SK-N-SH (cell line): ENCODE results near the gene NRTN. TPM values are rescaled to one million over a fixed set of nuclear protein-coding genes. Genes with fewer than 3 reads are reported as not detected.

Experiments
- CTCF ChIA-PET: fragments of 300-600, 350-600 bp; formaldehyde crosslinking; extraction: SDS; loops from one replicate; lab custom pipeline; 2021; lab: Yijun Ruan, JAX
- POLR2A ChIA-PET: fragments of 350-600 bp; sonication (Branson Sonifier 250); formaldehyde crosslinking; extraction: SDS; loops from one replicate; lab custom pipeline; 2020; ENCODE audit warnings: antibody characterized with exemption, inconsistent platforms; lab: Yijun Ruan, JAX
- DNase-seq: peaks from one replicate; pipeline ENCODE4 v3.0.0; 2012
- H2AFZ ChIP-seq: fragments of 200-600 bp; sonication (generic); 2 replicates; pipeline ENCODE4 v1.8.1; 2016; ENCODE audit warnings: antibody characterized with exemption, mild to moderate bottlenecking, low read depth
- H3F3A ChIP-seq: fragments of 200-600 bp; sonication (generic); replicated peaks from 2 replicates; pipeline ENCODE3; 2016; ENCODE audit warnings: antibody characterized with exemption, mild to moderate bottlenecking; ENCODE audit not compliant: insufficient read depth
- H3K27ac ChIP-seq, 2 experiments: fragments of 200-500 bp in 1 of 2; fragments of 200-600 bp in 1 of 2; sonication (Bioruptor generic) in 1 of 2; sonication (generic), shearing (Covaris generic) in 1 of 2; 2 replicates each; pipeline versions ENCODE4 v1.5.1 to v1.6.1; 2014 to 2016; ENCODE audit warnings: low read depth in 2 of 2, inconsistent platforms in 1 of 2, low read length in 1 of 2, mild to moderate bottlenecking in 1 of 2, mixed read lengths in 1 of 2
- H3K27me3 ChIP-seq: fragments of 200-600 bp; sonication (generic), shearing (Covaris generic); 2 replicates; pipeline ENCODE4 v1.6.1; 2016; ENCODE audit warnings: mixed run types; ENCODE audit not compliant: insufficient read depth
- H3K36me3 ChIP-seq, 2 experiments: fragments of 200-500 bp in 1 of 2; fragments of 200-600 bp in 1 of 2; sonication (Bioruptor generic) in 1 of 2; sonication (generic) in 1 of 2; replicated peaks in 1 of 2; 2 replicates each; pipeline versions ENCODE3 to v1.5.1; 2014 to 2016; ENCODE audit warnings: low read length in 1 of 2, mild to moderate bottlenecking in 1 of 2; ENCODE audit not compliant: insufficient read depth in 2 of 2, control insufficient read depth in 1 of 2
- H3K4me1 ChIP-seq, 2 experiments: fragments of 200-500 bp in 1 of 2; fragments of 200-600 bp in 1 of 2; sonication (Bioruptor generic) in 1 of 2; sonication (generic), shearing (Covaris generic) in 1 of 2; 2 replicates each; pipeline versions ENCODE4 v1.5.1 to v1.6.1; 2014 to 2016; ENCODE audit warnings: low read depth in 1 of 2, low read length in 1 of 2, mixed run types in 1 of 2; ENCODE audit not compliant: insufficient read depth in 2 of 2, control insufficient read depth in 1 of 2
- H3K4me2 ChIP-seq: fragments of 200-600 bp; sonication (generic), shearing (Covaris generic); 2 replicates; pipeline ENCODE4 v1.6.1; 2017; ENCODE audit warnings: mixed run types
- H3K4me3 ChIP-seq, 2 experiments: fragments of 200-500 bp in 1 of 2; fragments of 200-600 bp in 1 of 2; sonication (Bioruptor generic) in 1 of 2; sonication (generic), shearing (Covaris generic) in 1 of 2; 2 replicates each; pipeline versions ENCODE4 v1.5.1 to v1.8.1; 2014 to 2016; ENCODE audit warnings: low read depth in 2 of 2, inconsistent platforms in 1 of 2, low read length in 1 of 2, mild to moderate bottlenecking in 1 of 2, mixed read lengths in 1 of 2, moderate library complexity in 1 of 2
- H3K79me2 ChIP-seq: fragments of 200-600 bp; sonication (generic); 2 replicates; pipeline ENCODE4 v1.8.1; 2017; ENCODE audit warnings: mild to moderate bottlenecking; ENCODE audit not compliant: insufficient read depth
- H3K9ac ChIP-seq: fragments of 200-600 bp; sonication (generic); 2 replicates; pipeline ENCODE4 v1.6.1; 2017; ENCODE audit warnings: mixed run types
- H3K9me2 ChIP-seq: fragments of 200-600 bp; sonication (generic); 2 replicates; pipeline ENCODE4 v1.6.1; 2017; ENCODE audit warnings: mixed run types
- H3K9me3 ChIP-seq: fragments of 200-600 bp; sonication (generic); 2 replicates; pipeline ENCODE4 v1.6.1; 2017; ENCODE audit warnings: mixed run types, mild to moderate bottlenecking, moderate library complexity
- H4K20me1 ChIP-seq: fragments of 200-600 bp; sonication (generic); 2 replicates; pipeline ENCODE4 v1.6.1; 2017; ENCODE audit warnings: mild to moderate bottlenecking, mixed run types; ENCODE audit not compliant: insufficient read depth
- EZH2phosphoT487 ChIP-seq: fragments of 200-600 bp; sonication (generic); IDR thresholded peaks from 2 replicates; pipeline ENCODE4 v1.6.1; 2017; ENCODE audit warnings: low read depth, mixed run types, mild to moderate bottlenecking, antibody characterized with exemption, moderate library complexity, borderline replicate concordance
- FOSL2 ChIP-seq: IDR thresholded peaks from 2 replicates; pipeline ENCODE4 v1.4.0; 2012; ENCODE audit warnings: low read depth, mild to moderate bottlenecking, moderate library complexity, borderline replicate concordance
- FOXM1 ChIP-seq: IDR thresholded peaks from 2 replicates; pipeline ENCODE4 v1.4.0; 2012; ENCODE audit warnings: low read depth, mild to moderate bottlenecking
- GABPA ChIP-seq: IDR thresholded peaks from 2 replicates; pipeline ENCODE4 v1.4.0; 2012; ENCODE audit warnings: low read depth, mild to moderate bottlenecking
- GATA2 ChIP-seq: sonication (generic); formaldehyde crosslinking; IDR thresholded peaks from 2 replicates; pipeline ENCODE4 v1.5.0; 2020; ENCODE audit warnings: mild to moderate bottlenecking, missing genetic modification reagents
- MEF2A ChIP-seq: IDR thresholded peaks from 2 replicates; pipeline ENCODE4 v1.4.0; 2012; ENCODE audit warnings: low read depth, borderline replicate concordance
- MXI1 ChIP-seq: IDR thresholded peaks from 2 replicates; pipeline ENCODE4 v1.6.1; 2012; ENCODE audit warnings: mild to moderate bottlenecking, low read depth, low read length, improper control_type of control experiment
- NRF1 ChIP-seq: IDR thresholded peaks from 2 replicates; pipeline ENCODE4 v1.6.1; 2012; ENCODE audit warnings: low read depth, mild to moderate bottlenecking, low read length
- RAD21 ChIP-seq: IDR thresholded peaks from 2 replicates; pipeline ENCODE4 v1.6.1; 2012; ENCODE audit warnings: mild to moderate bottlenecking, low read length
- RXRA ChIP-seq: IDR thresholded peaks from 2 replicates; pipeline ENCODE4 v1.4.0; 2012; ENCODE audit warnings: low read depth, mild to moderate bottlenecking, borderline replicate concordance
- SIN3A ChIP-seq: IDR thresholded peaks from 2 replicates; pipeline ENCODE4 v1.6.1; 2012; ENCODE audit warnings: low read depth, mild to moderate bottlenecking, low read length, moderate library complexity, borderline replicate concordance
- SMC3 ChIP-seq: IDR thresholded peaks from 2 replicates; pipeline ENCODE4 v1.6.1; 2012; ENCODE audit warnings: low read depth, low read length, improper control_type of control experiment
- TCF12 ChIP-seq: IDR thresholded peaks from 2 replicates; pipeline ENCODE4 v1.4.0; 2012
- WGBS: methylation state at CpG from one replicate; pipeline ENCODE4 v1.1.6; 2017; ENCODE audit warnings: low lambda C conversion rate; 5-methylcytosine and 5-hydroxymethylcytosine counted together
- polyA plus RNA-seq, 3 experiments: library from polyadenylated mRNA; depleted of rRNA; stranded (reverse); fragments of >200 nt; gene quantifications; 2 replicates each; pipeline ENCODE4 v1.2.3, GENCODE V29; 2012
- TF ChIP-seq, protein P1 (sequence below): IDR thresholded peaks from 2 replicates; pipeline ENCODE4; 2012
- TF ChIP-seq, protein P2 (sequence below): fragments of 200-600 bp; sonication (generic); IDR thresholded peaks from 2 replicates; pipeline ENCODE4 v1.6.1; 2017; ENCODE audit warnings: antibody characterized with exemption, mild to moderate bottlenecking, moderate library complexity
- TF ChIP-seq, protein P3 (sequence below): IDR thresholded peaks from 2 replicates; pipeline ENCODE4 v1.4.0; 2012; ENCODE audit warnings: low read depth, borderline replicate concordance
- TF ChIP-seq, protein P4 (sequence below): fragments of 150-350 bp; IDR thresholded peaks from 2 replicates; pipeline ENCODE4 v1.6.1; 2017; ENCODE audit warnings: antibody characterized with exemption, low read length, low read depth, borderline replicate concordance

Gene NRTN
- polyA plus RNA-seq, 1 of the 3 experiments (the other 2 are of a cell fraction): 0.99 TPM

DNA sequence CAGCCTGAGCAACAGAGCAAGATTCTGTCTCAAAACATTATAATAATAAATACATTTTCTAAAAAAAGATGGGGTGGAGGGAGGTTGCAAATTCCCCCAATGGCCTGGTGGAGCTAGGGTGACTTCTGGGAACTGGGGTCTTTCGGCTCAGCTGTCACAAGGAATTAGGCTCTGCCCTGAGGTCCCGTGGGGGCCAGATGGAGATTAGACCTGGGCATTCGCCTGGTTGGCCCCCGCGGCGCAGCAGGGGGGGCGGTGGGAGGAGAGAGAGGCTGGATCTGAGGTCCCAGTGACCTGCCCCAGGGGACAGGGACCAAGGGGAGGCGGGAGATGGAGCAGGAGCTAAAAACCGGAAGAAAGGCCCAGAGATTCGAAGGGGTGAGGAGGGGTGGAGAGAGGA is 19.9 kb downstream of the NRTN start:
- 63% methylated on average over 10 of the region's 10 CpGs for WGBS
- Histone ChIP-seq H3F3A (no peaks in the 10 kb centered on the region), H3K27me3 (no peaks in the 10 kb centered on the region; the same call in 1 of the 2 replicates), H3K4me3 (no peak overlapping the region), H2AFZ (no peak overlapping the region), H3K9me2 (no peaks in the 10 kb centered on the region), H3K9ac (no peak overlapping the region), H3K4me2 (no peak overlapping the region), H3K79me2 (no peaks in the 10 kb centered on the region), H3K27ac (no peak overlapping the region), H3K36me3 (no peaks in the 10 kb centered on the region), H3K4me1 (peaks cover 0 to 28% of the 10 kb centered on the region in 2 experiments; a peak in 1 of 4 replicates), H4K20me1 (no peaks in the 10 kb centered on the region), H3K9me3 (no peaks in the 10 kb centered on the region)
- CTCF ChIA-PET: interaction anchor here (0.9 to 5.8 kb wide), 5 partner anchors 11 to 143 kb away, joined by 3 to 51 read pairs (median 4); partner anchors contain the start of gene NRTN
- DNase-seq: no peak
- POLR2A ChIA-PET: no interaction called here
- TF ChIP-seq SMC3: no peak
- TF ChIP-seq MXI1: no peak
- TF ChIP-seq GABPA: no peak
- TF ChIP-seq EZH2phosphoT487: no peak
- no peak for TF ChIP-seq RXRA
- no peak for TF ChIP-seq SIN3A
- TF ChIP-seq, protein P1, sequence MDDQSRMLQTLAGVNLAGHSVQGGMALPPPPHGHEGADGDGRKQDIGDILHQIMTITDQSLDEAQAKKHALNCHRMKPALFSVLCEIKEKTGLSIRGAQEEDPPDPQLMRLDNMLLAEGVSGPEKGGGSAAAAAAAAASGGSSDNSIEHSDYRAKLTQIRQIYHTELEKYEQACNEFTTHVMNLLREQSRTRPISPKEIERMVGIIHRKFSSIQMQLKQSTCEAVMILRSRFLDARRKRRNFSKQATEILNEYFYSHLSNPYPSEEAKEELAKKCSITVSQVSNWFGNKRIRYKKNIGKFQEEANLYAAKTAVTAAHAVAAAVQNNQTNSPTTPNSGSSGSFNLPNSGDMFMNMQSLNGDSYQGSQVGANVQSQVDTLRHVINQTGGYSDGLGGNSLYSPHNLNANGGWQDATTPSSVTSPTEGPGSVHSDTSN: no peak
- TF ChIP-seq, protein P2, sequence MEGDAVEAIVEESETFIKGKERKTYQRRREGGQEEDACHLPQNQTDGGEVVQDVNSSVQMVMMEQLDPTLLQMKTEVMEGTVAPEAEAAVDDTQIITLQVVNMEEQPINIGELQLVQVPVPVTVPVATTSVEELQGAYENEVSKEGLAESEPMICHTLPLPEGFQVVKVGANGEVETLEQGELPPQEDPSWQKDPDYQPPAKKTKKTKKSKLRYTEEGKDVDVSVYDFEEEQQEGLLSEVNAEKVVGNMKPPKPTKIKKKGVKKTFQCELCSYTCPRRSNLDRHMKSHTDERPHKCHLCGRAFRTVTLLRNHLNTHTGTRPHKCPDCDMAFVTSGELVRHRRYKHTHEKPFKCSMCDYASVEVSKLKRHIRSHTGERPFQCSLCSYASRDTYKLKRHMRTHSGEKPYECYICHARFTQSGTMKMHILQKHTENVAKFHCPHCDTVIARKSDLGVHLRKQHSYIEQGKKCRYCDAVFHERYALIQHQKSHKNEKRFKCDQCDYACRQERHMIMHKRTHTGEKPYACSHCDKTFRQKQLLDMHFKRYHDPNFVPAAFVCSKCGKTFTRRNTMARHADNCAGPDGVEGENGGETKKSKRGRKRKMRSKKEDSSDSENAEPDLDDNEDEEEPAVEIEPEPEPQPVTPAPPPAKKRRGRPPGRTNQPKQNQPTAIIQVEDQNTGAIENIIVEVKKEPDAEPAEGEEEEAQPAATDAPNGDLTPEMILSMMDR: no peak
- TF ChIP-seq GATA2 (CRISPR knock-in tag): no peak
- no peak for TF ChIP-seq MEF2A
- no peak for TF ChIP-seq NRF1
- TF ChIP-seq RAD21: no peak
- TF ChIP-seq TCF12: no peak
- no peak for TF ChIP-seq FOXM1
- TF ChIP-seq FOSL2: no peak
- TF ChIP-seq, protein P3, sequence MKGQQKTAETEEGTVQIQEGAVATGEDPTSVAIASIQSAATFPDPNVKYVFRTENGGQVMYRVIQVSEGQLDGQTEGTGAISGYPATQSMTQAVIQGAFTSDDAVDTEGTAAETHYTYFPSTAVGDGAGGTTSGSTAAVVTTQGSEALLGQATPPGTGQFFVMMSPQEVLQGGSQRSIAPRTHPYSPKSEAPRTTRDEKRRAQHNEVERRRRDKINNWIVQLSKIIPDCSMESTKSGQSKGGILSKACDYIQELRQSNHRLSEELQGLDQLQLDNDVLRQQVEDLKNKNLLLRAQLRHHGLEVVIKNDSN: no peak
- TF ChIP-seq, protein P4, sequence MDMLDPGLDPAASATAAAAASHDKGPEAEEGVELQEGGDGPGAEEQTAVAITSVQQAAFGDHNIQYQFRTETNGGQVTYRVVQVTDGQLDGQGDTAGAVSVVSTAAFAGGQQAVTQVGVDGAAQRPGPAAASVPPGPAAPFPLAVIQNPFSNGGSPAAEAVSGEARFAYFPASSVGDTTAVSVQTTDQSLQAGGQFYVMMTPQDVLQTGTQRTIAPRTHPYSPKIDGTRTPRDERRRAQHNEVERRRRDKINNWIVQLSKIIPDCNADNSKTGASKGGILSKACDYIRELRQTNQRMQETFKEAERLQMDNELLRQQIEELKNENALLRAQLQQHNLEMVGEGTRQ: no peak
